NCI-H2227 treated with DMSO at 0.1 percent for 48 hours (cell line): ENCODE measurements around the gene GALNT17.
"Not testable (repeated sequence)": the region's sequence is repeated elsewhere in the genome, so short reads cannot be mapped to it uniquely, and the experiment has no call there.

ENCODE experiments used
- DNase-seq: peaks from one replicate; lab custom pipeline; 2025; lab: John Stamatoyannopoulos, UW

Gene GALNT17

DNA sequence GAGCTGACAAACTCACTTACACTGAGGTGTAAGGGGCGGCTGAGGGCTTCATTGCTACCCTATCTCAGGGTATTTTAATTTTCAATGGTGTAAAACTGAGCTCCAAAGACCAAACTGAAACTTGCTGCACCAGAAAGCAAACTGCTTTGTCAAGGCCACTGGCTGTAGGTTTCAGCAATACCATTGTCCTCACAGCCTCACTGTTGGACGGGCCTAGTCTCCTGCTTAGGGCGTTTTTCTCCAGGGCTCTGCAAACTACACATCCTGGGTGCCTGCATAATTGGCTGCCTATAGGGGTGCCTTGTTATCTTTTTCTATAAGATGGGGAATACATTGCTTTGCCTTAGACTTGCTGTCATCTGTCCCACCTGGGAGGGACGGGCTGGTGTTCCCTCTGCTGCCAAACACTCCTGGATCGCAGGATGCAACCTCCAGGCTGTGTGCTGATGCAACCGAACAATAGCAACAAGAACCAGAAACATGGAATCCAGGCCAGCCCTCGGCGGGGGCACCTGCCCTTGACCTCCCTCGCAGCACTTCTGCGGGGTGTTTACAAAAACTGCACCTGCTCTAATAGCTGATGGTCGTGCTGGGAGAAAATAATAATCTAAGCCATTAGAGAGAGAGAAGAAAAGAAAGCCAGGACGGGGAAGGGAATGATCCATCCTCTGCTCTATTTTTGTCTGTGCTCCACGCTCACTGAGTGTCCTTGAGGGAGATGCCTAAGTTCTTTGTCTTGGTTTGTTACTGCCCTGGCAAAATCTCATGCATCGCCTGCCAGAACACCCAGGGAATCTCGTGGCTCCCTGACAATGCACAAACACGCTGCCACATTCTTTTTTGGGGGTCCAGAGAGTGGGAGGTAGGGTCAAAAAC lies 104.5 kb downstream of the GALNT17 start:
- no peak for DNase-seq

GRCh38 chr7:71237945-71238344 lies 106.0 kb downstream of the GALNT17 start:
- DNase-seq: no peak

DNA sequence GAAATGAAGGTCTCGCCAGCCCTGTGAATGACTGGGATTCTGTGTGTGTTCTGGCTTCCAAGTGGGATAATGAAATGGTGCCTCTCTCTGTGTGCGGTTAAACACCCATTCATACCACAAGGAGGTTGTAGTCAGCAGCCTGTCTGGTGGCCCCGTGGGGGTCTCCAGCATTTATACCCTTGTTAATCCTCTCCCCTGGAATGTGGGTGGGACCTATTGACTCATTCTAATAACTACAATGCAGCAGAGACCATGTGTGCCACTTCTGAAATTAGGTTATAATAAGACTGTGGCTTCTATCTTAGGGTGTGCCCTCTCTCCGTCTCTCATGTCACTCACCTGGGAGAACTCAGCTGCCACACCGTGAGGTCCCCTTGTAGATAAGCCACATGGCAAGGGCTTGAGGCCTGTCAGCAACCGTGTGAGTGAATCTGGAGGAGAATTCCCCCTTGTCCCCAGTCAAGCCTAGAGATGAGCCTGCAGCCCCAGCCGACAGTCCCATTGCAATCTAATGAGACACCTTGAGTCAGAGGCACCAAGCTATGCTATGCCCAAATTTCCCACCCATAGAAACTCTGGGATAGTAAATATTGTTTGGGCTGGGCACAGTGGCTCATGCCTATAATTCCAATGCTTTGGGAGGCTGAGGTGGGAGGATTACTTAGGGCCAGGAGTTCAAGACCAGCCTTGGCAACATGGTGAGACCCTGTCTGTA lies 106.8 kb downstream of the GALNT17 start:
- DNase-seq: no peak

- DNase-seq: no peak
These were observed 107.8 kb downstream of the GALNT17 start for GRCh38 chr7:71239586-71240268.

DNA sequence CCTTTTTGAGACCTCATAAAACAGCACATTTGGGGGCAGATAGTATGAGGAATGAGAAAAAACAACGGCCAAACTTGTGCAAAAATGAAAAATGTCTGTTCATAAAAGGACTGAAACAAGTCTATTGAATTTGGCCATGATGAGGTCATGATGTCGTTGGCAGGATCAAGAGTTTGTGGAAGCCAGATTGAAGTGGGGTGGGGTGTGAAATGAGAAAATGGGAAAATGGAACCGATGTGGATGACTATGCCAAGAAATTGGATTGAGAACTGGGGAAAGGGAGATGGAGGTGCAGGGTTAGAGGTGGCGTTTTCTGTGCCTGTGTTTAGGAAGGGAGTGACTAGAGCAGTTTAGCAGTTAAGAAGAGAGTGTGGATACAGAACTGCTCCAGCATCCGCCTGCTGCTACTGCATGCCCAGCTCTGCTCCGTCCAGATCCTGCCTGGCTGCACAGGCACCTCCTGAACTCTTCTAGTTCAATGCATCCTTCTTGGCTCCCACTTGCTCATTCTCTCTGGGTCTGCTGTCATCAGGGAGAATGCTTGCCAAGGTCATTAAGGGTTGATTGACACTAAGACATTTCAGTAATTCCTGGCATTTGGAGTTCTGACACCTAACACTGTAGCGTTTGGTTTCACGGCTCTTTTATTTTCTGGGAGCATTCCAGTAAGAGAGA lies 111.9 kb downstream of the GALNT17 start:
- no peak for DNase-seq

DNA sequence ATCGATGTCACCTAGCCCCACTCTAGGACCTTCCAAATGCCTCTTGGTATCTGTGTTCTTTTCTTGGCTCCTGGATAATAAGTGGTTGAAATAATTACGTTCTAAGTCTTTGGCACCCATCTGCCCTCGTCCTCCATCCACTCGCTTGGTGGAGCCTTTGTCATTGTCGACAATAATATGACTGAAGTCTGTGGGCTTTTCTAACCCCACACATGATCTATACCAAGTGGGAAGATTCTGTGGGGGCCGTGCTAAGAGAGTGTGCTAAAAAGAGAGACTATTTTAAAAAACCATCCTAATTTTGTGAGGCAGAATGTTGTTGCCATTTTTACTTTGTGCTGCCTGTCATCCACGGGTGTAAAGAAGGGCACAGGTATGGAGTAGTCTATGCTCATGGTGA lies 113.1 kb downstream of the GALNT17 start:
- no peak for DNase-seq

DNA sequence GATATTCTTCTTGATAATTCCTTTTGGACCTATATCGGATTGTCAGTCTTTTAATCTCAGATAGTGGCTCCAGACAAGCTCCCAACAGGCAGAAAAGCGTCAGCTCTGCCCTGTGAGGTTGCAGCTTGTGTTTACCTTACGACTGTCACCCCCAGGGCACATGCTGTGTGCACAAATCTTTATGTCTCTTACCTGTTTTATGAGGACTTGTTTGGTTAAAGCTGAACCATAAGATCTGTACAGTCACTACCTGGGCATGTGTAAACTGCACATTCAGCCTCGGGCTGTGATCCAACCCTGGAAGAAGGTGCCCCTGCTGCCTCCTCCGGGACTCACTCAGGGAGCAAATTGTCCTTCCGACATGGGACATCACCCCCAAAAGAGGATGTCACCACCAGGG lies 119.8 kb downstream of the GALNT17 start:
- DNase-seq: no peak

DNA sequence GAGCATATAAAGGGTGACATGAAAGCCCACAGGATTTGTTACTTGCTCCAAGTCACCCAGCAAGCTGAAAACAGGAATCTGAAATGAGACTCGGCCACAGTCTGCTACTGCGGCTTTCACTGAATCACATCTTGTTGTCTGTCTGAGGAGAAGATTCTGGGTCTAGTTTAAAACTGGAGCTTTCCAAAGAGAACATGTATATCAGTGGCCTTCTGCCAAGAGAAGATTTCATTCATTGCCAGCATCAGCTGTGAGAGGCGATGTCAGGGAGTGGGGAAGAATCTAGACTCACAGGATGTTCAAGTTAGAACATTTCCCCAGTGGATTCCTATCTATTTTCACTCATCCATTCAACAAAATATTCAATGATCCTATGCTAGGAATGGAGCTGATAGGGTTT lies 122.8 kb downstream of the GALNT17 start:
- DNase-seq: no peak

- no peak for DNase-seq
These were observed 123.7 kb downstream of the GALNT17 start for GRCh38 chr7:71255537-71256178.

DNA sequence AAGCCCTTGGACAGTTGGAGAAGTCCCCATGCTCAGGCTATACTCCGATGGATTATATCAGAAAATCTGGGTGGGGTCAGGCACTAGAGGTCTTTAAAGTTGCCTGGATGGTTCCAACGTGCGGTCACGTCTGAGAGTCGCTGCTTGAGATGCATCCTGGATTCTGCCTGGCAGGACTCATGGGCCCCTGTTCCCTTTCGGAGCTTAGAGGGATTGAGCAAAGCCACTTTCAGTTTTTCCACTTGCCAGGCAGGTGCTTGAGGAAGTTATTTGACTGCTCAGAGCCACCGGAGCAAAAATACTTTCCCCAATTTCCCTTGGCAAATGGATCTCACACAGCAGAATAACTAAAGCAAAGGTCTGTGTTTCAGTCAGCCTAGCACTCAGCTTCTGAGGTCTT lies 129.1 kb downstream of the GALNT17 start:
- no peak for DNase-seq

GRCh38 chr7:71262834-71263233 lies 130.9 kb downstream of the GALNT17 start:
- DNase-seq: not testable (repeated sequence)

GRCh38 chr7:71264005-71264404 lies 132.1 kb downstream of the GALNT17 start:
- DNase-seq: no peak

DNA sequence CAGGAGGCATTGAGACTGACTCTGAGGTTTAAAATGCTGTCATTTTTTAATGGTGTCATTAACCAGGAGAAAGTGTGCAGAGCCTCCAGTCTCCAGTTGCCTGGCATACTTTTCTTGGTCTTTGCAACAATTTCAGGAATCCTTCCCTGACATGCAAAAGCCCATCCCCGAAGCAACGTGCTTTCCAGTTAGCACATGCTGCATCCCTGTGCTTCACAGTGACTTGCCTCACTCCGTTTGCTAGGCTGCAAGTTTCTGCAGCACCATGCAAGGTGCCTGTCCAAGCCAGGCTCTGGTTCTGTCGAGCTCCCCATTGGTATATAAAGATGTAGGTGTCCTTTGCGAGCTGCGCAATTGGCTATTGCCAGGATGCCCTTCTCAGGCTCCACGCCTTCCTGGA lies 135.0 kb downstream of the GALNT17 start:
- no peak for DNase-seq

DNA sequence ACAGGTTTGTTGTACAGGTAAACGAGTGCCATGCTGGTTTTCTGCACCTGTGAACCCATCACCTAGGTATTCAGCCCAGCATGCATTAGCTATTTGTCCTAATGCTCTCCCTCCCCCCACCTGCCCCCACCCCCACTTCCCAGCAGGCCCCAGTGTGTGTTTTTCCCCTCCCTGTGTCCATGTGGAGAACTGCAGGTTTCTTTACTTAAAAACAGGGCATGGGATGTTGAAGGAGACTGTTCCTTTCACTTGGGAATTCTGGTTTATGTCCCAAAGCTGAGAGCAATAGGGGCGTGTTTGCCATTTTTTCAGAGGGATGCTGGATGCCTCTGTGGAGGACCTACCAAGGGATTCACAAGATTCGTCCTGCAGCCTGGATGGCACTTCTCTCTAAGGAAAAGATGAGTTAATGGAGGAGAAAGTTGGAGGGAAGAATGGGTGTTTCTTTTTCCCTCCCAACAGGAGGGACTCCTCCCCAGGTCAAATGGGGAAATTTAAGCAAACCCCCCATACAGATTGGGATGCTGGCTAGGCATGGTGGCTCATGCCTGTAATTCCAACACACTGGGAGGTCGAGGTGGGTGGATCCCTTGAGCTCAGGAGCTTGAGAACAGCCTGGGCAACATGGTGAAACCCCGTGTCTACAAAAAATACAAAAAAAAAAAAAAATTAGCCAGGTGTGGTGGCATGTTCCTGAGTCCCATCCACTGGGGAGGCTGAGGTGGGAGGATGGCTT lies 136.0 kb downstream of the GALNT17 start:
- DNase-seq: no peak

GRCh38 chr7:71270558-71270957 lies 138.6 kb downstream of the GALNT17 start:
- no peak for DNase-seq

- DNase-seq: no peak
These were observed 139.3 kb downstream of the GALNT17 start for GRCh38 chr7:71271203-71271602.

- no peak for DNase-seq
These were observed 140.9 kb downstream of the GALNT17 start for GRCh38 chr7:71272509-71273490.

GRCh38 chr7:71278257-71278656 lies 146.3 kb downstream of the GALNT17 start:
- no peak for DNase-seq

DNA sequence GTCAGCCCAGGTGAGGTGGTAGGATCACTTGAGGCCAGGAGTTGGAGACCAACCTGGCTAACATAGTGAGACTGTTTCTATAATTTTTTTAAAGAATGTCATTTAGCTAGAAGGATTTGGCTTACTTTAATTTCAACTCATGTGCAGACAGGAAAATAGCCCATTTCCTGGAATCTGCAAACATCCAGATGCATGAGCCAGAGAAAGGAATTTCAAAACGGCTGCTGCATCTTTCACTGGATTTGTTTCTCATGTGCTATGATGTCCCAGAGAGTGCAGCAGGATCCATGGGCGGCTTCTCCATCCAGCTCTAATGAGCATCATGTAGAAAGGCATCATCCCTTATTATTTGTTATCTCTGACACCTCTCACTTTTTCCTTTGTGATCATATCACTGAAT lies 149.3 kb downstream of the GALNT17 start:
- DNase-seq: no peak

DNA sequence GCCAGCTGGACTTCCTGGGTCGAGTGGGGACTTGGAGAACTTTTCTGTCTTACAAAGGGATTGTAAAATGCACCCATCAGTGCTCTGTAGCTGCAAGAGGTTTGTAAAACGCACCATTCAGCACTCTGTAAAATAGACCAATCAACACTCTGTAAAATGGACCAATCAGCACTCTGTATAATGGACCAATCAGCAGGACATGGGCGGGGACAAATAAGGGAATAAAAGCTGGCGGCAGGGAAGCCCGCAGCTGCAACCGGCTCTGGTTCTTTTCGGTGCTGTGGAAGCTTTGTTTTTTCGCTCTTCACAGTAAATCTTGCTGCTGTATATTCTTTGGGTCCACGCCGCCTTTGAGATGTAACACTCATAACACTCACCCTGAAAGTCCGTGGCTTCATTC lies 151.9 kb downstream of the GALNT17 start:
- no peak for DNase-seq
